DND-41 (cell line): ENCODE data around the gene CPED1.

Experiments used
- ATAC-seq: fragments of 200-7000 bp; cut with Tn5 transposase; 3 replicates; pipeline ENCODE4 v1.9.1; 2021; ENCODE audit warnings: low read depth; ENCODE audit not compliant: insufficient read depth
- DNase-seq: peaks from one replicate; pipeline ENCODE4 v3.0.0-alpha.2; 2020
- H2AFZ ChIP-seq: 2 replicates; pipeline ENCODE4 v1.6.0; 2012; ENCODE audit warnings: low read depth, low read length
- H3K27ac ChIP-seq: 2 replicates; pipeline ENCODE4 v1.5.1; 2012; ENCODE audit warnings: low read length, inconsistent platforms
- H3K27me3 ChIP-seq: fragments of 200-600 bp; sonication (generic); 2 replicates; pipeline ENCODE4 v1.6.0; 2012; ENCODE audit warnings: low read length, mild to moderate bottlenecking, inconsistent platforms; ENCODE audit not compliant: insufficient read depth, poor library complexity
- H3K36me3 ChIP-seq: 2 replicates; pipeline ENCODE4 v1.5.1; 2012; ENCODE audit warnings: low read length, inconsistent platforms; ENCODE audit not compliant: insufficient read depth
- H3K4me1 ChIP-seq: 2 replicates; pipeline ENCODE4 v1.5.1; 2012; ENCODE audit warnings: mild to moderate bottlenecking, low read length; ENCODE audit not compliant: insufficient read depth
- H3K4me2 ChIP-seq: 2 replicates; pipeline ENCODE4 v1.6.0; 2012; ENCODE audit warnings: mild to moderate bottlenecking, moderate library complexity, low read length, inconsistent platforms; ENCODE audit not compliant: insufficient read depth
- H3K4me3 ChIP-seq, 2 experiments: fragments of 200-600 bp in 1 of 2; shearing (Covaris generic) in 1 of 2; 2 replicates each; pipeline ENCODE4 v1.5.1; 2012 to 2016; ENCODE audit warnings: inconsistent platforms in 2 of 2, low read length in 2 of 2, mild to moderate bottlenecking in 2 of 2, low read depth in 1 of 2, moderate library complexity in 1 of 2
- H3K79me2 ChIP-seq: 2 replicates; pipeline ENCODE4 v1.6.0; 2012; ENCODE audit warnings: low read length, inconsistent platforms; ENCODE audit not compliant: insufficient read depth
- H3K9ac ChIP-seq: 2 replicates; pipeline ENCODE4 v1.6.0; 2012; ENCODE audit warnings: low read depth, mild to moderate bottlenecking, inconsistent platforms, low read length, moderate library complexity
- H3K9me3 ChIP-seq: 2 replicates; pipeline ENCODE4 v1.5.1; 2012; ENCODE audit warnings: low read length, moderate library complexity, mild to moderate bottlenecking, inconsistent platforms; ENCODE audit not compliant: insufficient read depth, severe bottlenecking
- H4K20me1 ChIP-seq: 2 replicates; pipeline ENCODE4 v1.6.0; 2012; ENCODE audit warnings: low read length; ENCODE audit not compliant: insufficient read depth
- CTCF ChIP-seq: IDR thresholded peaks from 2 replicates; pipeline ENCODE4 v1.5.1; 2012; ENCODE audit warnings: borderline replicate concordance, low read length, moderate library complexity, mild to moderate bottlenecking; ENCODE audit not compliant: poor library complexity, severe bottlenecking; ENCODE audit errors: extremely low read depth
- EZH2 ChIP-seq: IDR thresholded peaks from 3 replicates; pipeline ENCODE4 v1.6.1; 2012; ENCODE audit warnings: borderline replicate concordance, low read depth, mild to moderate bottlenecking, moderate library complexity, low read length, inconsistent platforms; ENCODE audit not compliant: severe bottlenecking

The CPED1 gene

GRCh38 chr7:120941856-120942255 lies 46.7 kb upstream of the CPED1 start:
- H3K79me2 ChIP-seq = no peaks in the 10 kb centered on the region
- H4K20me1 ChIP-seq = no peaks in the 10 kb centered on the region
- no peak overlapping the region for H3K4me2 ChIP-seq
- no peaks in the 10 kb centered on the region for H3K4me1 ChIP-seq
- H3K9me3 ChIP-seq = no peaks in the 10 kb centered on the region
- H2AFZ ChIP-seq = no peak overlapping the region
- TF ChIP-seq CTCF = no peak
- no peak for TF ChIP-seq EZH2
- ATAC-seq (no peak), DNase-seq (no peak)
- no peaks in the 10 kb centered on the region for H3K27me3 ChIP-seq
- no peak overlapping the region for H3K27ac ChIP-seq
- no peak overlapping the region for H3K9ac ChIP-seq
- H3K4me3 ChIP-seq = no peak overlapping the region
- no peaks in the 10 kb centered on the region for H3K36me3 ChIP-seq

GRCh38 chr7:120942861-120943260 lies 45.6 kb upstream of the CPED1 start:
- TF ChIP-seq EZH2 (no peak), CTCF (no peak)

GRCh38 chr7:120944826-120945562 lies 43.5 kb upstream of the CPED1 start:
- TF ChIP-seq EZH2 = no peak
- TF ChIP-seq CTCF = no peak
- no peaks in the 10 kb centered on the region for H4K20me1 ChIP-seq
- H3K27me3 ChIP-seq = no peaks in the 10 kb centered on the region
- H3K4me1 ChIP-seq = peaks cover 12% of the 10 kb centered on the region
- DNase-seq = no peak
- H2AFZ ChIP-seq = no peak overlapping the region
- ATAC-seq = no peak
- peaks cover 8% of the 10 kb centered on the region for H3K79me2 ChIP-seq
- no peaks in the 10 kb centered on the region for H3K36me3 ChIP-seq
- H3K27ac ChIP-seq = no peak overlapping the region
- no peak overlapping the region for H3K9ac ChIP-seq
- H3K9me3 ChIP-seq = no peaks in the 10 kb centered on the region
- no peak overlapping the region for H3K4me2 ChIP-seq
- H3K4me3 ChIP-seq = no peak overlapping the region

More at GRCh38 chr7:120942861-120943260, 45.6 kb upstream of the CPED1 start:
- H4K20me1 ChIP-seq = no peaks in the 10 kb centered on the region
- DNase-seq (no peak), ATAC-seq (no peak)
- no peaks in the 10 kb centered on the region for H3K9me3 ChIP-seq
- H3K36me3 ChIP-seq = no peaks in the 10 kb centered on the region
- no peak overlapping the region for H2AFZ ChIP-seq
- H3K4me1 ChIP-seq = no peaks in the 10 kb centered on the region
- H3K4me3 ChIP-seq = no peak overlapping the region
- H3K4me2 ChIP-seq = no peak overlapping the region
- no peaks in the 10 kb centered on the region for H3K79me2 ChIP-seq
- H3K27me3 ChIP-seq = no peaks in the 10 kb centered on the region
- no peak overlapping the region for H3K27ac ChIP-seq
- no peak overlapping the region for H3K9ac ChIP-seq
